Loucy (cell line): ENCODE measurements around the gene UCHL5.

ENCODE experiments used
- CTCF ChIP-seq: fragments of 200-600 bp; sonication (generic); conservative IDR thresholded peaks from 2 replicates; pipeline ENCODE4 v1.5.1; 2014; ENCODE audit warnings: mild to moderate bottlenecking, antibody characterized with exemption, low read length
- EZH2phosphoT487 ChIP-seq: fragments of 200-600 bp; IDR thresholded peaks from 2 replicates; pipeline ENCODE4 v1.6.1; 2018; ENCODE audit warnings: antibody characterized with exemption, mild to moderate bottlenecking, moderate library complexity, borderline replicate concordance

- no peak for TF ChIP-seq CTCF
- TF ChIP-seq EZH2phosphoT487: no peak
These were observed 46.2 kb downstream of the UCHL5 start for GRCh38 chr1:193013005-193013404.
